Iris pigment epithelial cell (primary cell): ENCODE data around the gene ARID1B.

ENCODE experiments used
- DNase-seq: peaks from one replicate; pipeline ENCODE4 v3.0.0-alpha.2; 2011; ENCODE audit warnings: low read depth

The ARID1B gene

GRCh38 chr6:156791320-156791850 is 14.2 kb downstream of the ARID1B start:
- DNase-seq, result peak; percentile 82

- no peak for DNase-seq
These were observed 16.0 kb downstream of the ARID1B start for GRCh38 chr6:156793200-156793599.

GRCh38 chr6:156794546-156795354 is 17.6 kb downstream of the ARID1B start:
- DNase-seq, result no peak

GRCh38 chr6:156795825-156796224 is 18.6 kb downstream of the ARID1B start:
- DNase-seq, result no peak

- DNase-seq, result no peak
These were observed 19.4 kb downstream of the ARID1B start for GRCh38 chr6:156796627-156797026.

GRCh38 chr6:156797901-156798735 is 20.9 kb downstream of the ARID1B start:
- no peak for DNase-seq

- no peak for DNase-seq
These were observed 24.5 kb downstream of the ARID1B start for GRCh38 chr6:156801712-156802111.

- no peak for DNase-seq
These were observed 26.2 kb downstream of the ARID1B start for GRCh38 chr6:156803353-156803752.

GRCh38 chr6:156804402-156804801 is 27.2 kb downstream of the ARID1B start:
- no peak for DNase-seq

GRCh38 chr6:156806155-156806554 is 29.0 kb downstream of the ARID1B start:
- no peak for DNase-seq

- no peak for DNase-seq
These were observed 29.9 kb downstream of the ARID1B start for GRCh38 chr6:156807028-156807427.

- no peak for DNase-seq
These were observed 30.6 kb downstream of the ARID1B start for GRCh38 chr6:156807795-156808194.

GRCh38 chr6:156808287-156808686 is 31.1 kb downstream of the ARID1B start:
- peak; percentile 31 for DNase-seq

GRCh38 chr6:156809034-156809433 is 31.9 kb downstream of the ARID1B start:
- peak; percentile 62 for DNase-seq

- no peak for DNase-seq
These were observed 32.4 kb downstream of the ARID1B start for GRCh38 chr6:156809446-156810178.

GRCh38 chr6:156814036-156814581 is 36.9 kb downstream of the ARID1B start:
- DNase-seq, result no peak

- DNase-seq, result peak; percentile 52
These were observed 39.3 kb downstream of the ARID1B start for GRCh38 chr6:156816505-156816904.

- DNase-seq, result no peak
These were observed 43.1 kb downstream of the ARID1B start for GRCh38 chr6:156820089-156820798.

- DNase-seq, result no peak
These were observed 44.5 kb downstream of the ARID1B start for GRCh38 chr6:156821707-156822106.

GRCh38 chr6:156822747-156823206 is 45.6 kb downstream of the ARID1B start:
- DNase-seq, result no peak

- no peak for DNase-seq
These were observed 47.0 kb downstream of the ARID1B start for GRCh38 chr6:156824142-156824541.
